ENCODE data around the gene MEIOSIN.

DNA sequence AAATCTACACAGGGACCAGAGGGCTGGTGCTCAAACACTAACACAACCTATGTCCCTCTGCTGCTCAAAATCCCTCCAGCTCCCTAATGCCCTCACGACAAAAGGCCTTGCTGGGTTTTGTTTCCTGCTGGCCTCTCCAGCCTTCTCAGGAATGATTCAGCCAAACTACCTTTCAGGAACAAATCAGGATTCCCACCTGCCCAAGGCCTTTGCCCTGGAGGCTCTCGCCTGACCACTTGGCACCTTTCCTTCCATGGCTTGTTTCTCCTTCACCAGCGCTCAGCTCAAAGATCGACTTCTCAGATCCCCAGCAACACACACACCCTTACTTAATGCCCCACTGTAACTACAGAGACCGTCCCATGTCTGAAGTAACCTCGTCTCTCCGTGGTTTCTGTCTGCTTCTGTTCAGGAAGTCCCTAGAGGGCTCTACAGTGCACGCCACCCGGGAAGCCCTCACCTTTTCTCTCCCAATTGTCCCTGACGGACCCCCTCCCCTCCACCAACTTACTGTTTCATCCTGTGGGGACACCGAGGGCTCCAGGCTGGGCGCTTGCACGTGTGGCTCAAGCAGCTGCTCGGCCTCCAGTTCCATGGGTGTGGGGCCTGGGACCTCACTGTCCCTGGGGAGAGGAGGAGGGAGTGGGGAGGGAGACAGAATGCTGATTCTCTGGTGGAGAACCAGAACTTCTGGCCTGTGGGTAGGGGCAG is 39.0 kb downstream of the MEIOSIN start:
- TF ChIP-seq, protein P1, sequence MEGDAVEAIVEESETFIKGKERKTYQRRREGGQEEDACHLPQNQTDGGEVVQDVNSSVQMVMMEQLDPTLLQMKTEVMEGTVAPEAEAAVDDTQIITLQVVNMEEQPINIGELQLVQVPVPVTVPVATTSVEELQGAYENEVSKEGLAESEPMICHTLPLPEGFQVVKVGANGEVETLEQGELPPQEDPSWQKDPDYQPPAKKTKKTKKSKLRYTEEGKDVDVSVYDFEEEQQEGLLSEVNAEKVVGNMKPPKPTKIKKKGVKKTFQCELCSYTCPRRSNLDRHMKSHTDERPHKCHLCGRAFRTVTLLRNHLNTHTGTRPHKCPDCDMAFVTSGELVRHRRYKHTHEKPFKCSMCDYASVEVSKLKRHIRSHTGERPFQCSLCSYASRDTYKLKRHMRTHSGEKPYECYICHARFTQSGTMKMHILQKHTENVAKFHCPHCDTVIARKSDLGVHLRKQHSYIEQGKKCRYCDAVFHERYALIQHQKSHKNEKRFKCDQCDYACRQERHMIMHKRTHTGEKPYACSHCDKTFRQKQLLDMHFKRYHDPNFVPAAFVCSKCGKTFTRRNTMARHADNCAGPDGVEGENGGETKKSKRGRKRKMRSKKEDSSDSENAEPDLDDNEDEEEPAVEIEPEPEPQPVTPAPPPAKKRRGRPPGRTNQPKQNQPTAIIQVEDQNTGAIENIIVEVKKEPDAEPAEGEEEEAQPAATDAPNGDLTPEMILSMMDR (IDR thresholded peaks at IDR 0.05; ENCODE audit: low read depth, low read length, missing input control) = no peak
- TF ChIP-seq FOXA2 (IDR thresholded peaks at IDR 0.05) (no peak), RAD21 (IDR thresholded peaks at IDR 0.05) (no peak), EGR1 (IDR thresholded peaks at IDR 0.05; ENCODE audit: low read depth in 2 of 2) (no peak), GABPA (IDR thresholded peaks at IDR 0.05 in 1 of 2, conservative IDR thresholded peaks at IDR 0.05 in 1 of 2) (no peak), TAF1 (conservative IDR thresholded peaks at IDR 0.05) (no peak), JUND (IDR thresholded peaks at IDR 0.05) (no peak), SP1 (IDR thresholded peaks at IDR 0.05) (no peak)
- TF ChIP-seq, protein P2, sequence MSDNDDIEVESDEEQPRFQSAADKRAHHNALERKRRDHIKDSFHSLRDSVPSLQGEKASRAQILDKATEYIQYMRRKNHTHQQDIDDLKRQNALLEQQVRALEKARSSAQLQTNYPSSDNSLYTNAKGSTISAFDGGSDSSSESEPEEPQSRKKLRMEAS (IDR thresholded peaks at IDR 0.05) = no peak
